Measurements from ENCODE around the gene CLEC3B. TPM values are rescaled to one million over a fixed set of nuclear protein-coding genes. Genes with fewer than 3 reads are reported as not detected.

Gene CLEC3B
- total RNA-seq, 1 donor from 2014 or later = not detected

DNA sequence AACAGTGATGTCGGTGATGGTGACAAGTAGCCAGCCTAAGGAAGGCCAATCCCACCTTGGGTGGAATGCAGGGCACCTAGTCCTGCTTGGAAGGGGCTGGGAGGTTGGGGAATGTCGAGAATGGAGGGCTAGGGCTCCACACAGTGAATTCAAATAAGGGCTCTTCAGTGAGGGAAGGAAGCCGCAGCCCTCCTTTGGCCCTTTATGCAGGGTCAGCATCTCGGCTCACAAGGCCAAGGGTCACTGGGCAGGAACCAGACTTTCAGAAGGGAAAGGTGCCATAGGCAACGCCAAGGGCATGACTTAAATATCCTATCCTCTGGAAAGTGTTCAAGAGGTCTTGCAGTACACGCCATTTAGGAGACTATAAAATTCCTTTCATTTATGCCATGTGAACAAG is 56.9 kb downstream of the CLEC3B start:
- H3K27me3 Mint-ChIP-seq (ENCODE audit: unreplicated experiment) = no peaks in the 10 kb centered on the region
- peaks cover 5% of the 10 kb centered on the region for H3K36me3 Mint-ChIP-seq (ENCODE audit: unreplicated experiment)
- no peaks in the 10 kb centered on the region for H3K4me1 Mint-ChIP-seq (ENCODE audit: low read depth, unreplicated experiment)
- no peak overlapping the region for H3K4me3 Mint-ChIP-seq (ENCODE audit: unreplicated experiment)
- no peak for DNase-seq
- H3K9me3 Mint-ChIP-seq (ENCODE audit: unreplicated experiment) = no peaks in the 10 kb centered on the region
- no peak overlapping the region for H3K27ac Mint-ChIP-seq (ENCODE audit: unreplicated experiment)
- no peak for TF ChIP-seq CTCF (IDR thresholded peaks at IDR 0.05; ENCODE audit: partially characterized antibody, unreplicated experiment)

DNA sequence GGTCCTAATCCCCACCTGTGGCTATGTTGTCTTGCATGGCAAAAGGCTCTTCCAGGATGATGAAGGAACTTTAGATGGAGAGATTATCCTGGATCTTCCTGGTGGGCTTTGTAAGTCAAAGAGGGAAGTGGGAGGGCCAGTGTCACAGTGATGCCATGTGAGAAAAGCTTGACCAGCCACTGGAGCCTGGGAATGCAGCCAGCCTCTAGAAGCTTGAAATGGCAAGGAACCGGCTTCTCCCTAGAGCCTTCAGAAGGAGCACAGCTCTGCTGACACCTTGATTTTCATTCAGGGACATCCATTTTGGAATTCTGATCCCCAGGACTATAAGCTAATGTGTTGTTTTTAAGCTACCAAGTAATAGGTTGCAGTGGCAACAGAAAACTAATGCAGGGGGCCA is 58.3 kb downstream of the CLEC3B start:
- DNase-seq = no peak
- TF ChIP-seq CTCF (IDR thresholded peaks at IDR 0.05; ENCODE audit: partially characterized antibody, unreplicated experiment) = no peak
- Mint-ChIP-seq H3K27me3 (ENCODE audit: unreplicated experiment) (no peaks in the 10 kb centered on the region), H3K9me3 (ENCODE audit: unreplicated experiment) (no peaks in the 10 kb centered on the region), H3K4me3 (ENCODE audit: unreplicated experiment) (no peak overlapping the region), H3K4me1 (ENCODE audit: low read depth, unreplicated experiment) (no peaks in the 10 kb centered on the region), H3K36me3 (ENCODE audit: unreplicated experiment) (peaks cover 5% of the 10 kb centered on the region), H3K27ac (ENCODE audit: unreplicated experiment) (no peak overlapping the region)

- no peak overlapping the region for H3K27ac Mint-ChIP-seq (ENCODE audit: unreplicated experiment)
- no peak for DNase-seq
- peaks cover 4% of the 10 kb centered on the region for H3K9me3 Mint-ChIP-seq (ENCODE audit: unreplicated experiment)
- H3K36me3 Mint-ChIP-seq (ENCODE audit: unreplicated experiment) = peaks cover 4% of the 10 kb centered on the region
- H3K27me3 Mint-ChIP-seq (ENCODE audit: unreplicated experiment) = no peaks in the 10 kb centered on the region
- H3K4me3 Mint-ChIP-seq (ENCODE audit: unreplicated experiment) = no peak overlapping the region
- no peak for TF ChIP-seq CTCF (IDR thresholded peaks at IDR 0.05; ENCODE audit: partially characterized antibody, unreplicated experiment)
- no peaks in the 10 kb centered on the region for H3K4me1 Mint-ChIP-seq (ENCODE audit: low read depth, unreplicated experiment)
Measured at GRCh38 chr3:45084820-45085816, 59.0 kb downstream of the CLEC3B start.

Other genes with a start within 250 kb of the CLEC3B start
- gene TMEM42, start 164.4 kb upstream of the CLEC3B start, total RNA-seq (ENCODE audit: unreplicated experiment) = 9.6 TPM
- not detected for gene TGM4, start 151.7 kb upstream of the CLEC3B start, total RNA-seq (ENCODE audit: unreplicated experiment)
- gene ZDHHC3, start 50.1 kb upstream of the CLEC3B start, total RNA-seq (ENCODE audit: unreplicated experiment) = 52.4 TPM
- gene EXOSC7, start 50.1 kb upstream of the CLEC3B start, total RNA-seq (ENCODE audit: unreplicated experiment) = 30.9 TPM
- 0.71 TPM for gene CDCP1, start 120.1 kb downstream of the CLEC3B start, total RNA-seq (ENCODE audit: unreplicated experiment)
- 7.8 TPM for gene TMEM158, start 200.0 kb downstream of the CLEC3B start, total RNA-seq (ENCODE audit: unreplicated experiment)

Data from glutamatergic neuron (in vitro differentiated cells).